ENCODE measurements around the gene ST3GAL5. TPM values are rescaled to one million over a fixed set of nuclear protein-coding genes. Genes with fewer than 3 reads are reported as not detected.

Gene ST3GAL5
- total RNA-seq, 1 donor, result 19.4 TPM

DNA sequence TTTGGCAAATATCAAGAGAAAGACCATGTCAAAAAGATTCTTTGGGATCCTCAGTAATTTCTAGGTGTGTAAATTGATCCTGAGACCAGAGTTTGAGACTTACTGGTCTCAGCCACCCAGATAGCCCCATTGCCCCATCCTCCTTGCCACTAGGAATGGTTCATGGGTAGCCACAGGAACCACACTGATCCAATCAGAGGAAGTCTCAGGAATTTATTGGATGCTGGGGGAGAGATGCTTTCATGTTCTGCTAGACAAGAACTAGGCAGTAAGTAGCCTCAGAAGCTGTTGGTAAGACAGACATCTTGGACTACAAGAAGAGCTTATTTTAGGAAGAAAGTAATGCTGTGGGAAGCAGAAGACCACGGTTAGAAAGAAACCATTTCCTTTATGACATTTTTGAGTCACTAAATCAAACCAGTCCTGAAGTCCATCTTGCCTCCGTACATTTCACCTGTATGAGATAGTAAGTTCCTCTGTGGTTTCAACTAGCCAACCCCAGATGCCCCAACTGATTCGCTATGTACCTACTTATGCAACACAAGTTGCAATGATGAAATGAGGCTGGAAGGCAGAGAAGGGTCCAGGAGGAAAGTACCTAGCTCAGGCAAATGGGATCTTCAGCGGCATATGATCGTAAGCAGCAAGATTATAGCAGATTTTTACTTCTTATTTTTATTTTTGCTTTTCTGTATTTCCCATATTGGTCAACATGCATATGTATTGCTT is 3.6 kb upstream of the ST3GAL5 start:
- TF ChIP-seq, protein P1, sequence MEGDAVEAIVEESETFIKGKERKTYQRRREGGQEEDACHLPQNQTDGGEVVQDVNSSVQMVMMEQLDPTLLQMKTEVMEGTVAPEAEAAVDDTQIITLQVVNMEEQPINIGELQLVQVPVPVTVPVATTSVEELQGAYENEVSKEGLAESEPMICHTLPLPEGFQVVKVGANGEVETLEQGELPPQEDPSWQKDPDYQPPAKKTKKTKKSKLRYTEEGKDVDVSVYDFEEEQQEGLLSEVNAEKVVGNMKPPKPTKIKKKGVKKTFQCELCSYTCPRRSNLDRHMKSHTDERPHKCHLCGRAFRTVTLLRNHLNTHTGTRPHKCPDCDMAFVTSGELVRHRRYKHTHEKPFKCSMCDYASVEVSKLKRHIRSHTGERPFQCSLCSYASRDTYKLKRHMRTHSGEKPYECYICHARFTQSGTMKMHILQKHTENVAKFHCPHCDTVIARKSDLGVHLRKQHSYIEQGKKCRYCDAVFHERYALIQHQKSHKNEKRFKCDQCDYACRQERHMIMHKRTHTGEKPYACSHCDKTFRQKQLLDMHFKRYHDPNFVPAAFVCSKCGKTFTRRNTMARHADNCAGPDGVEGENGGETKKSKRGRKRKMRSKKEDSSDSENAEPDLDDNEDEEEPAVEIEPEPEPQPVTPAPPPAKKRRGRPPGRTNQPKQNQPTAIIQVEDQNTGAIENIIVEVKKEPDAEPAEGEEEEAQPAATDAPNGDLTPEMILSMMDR (IDR thresholded peaks at IDR 0.05; ENCODE audit: insufficient read depth, low read length), result no peak
- H3K4me3 ChIP-seq (ENCODE audit: low read depth, low read length), result no peak overlapping the region
- no peak for DNase-seq (ENCODE audit: low read depth)

DNA sequence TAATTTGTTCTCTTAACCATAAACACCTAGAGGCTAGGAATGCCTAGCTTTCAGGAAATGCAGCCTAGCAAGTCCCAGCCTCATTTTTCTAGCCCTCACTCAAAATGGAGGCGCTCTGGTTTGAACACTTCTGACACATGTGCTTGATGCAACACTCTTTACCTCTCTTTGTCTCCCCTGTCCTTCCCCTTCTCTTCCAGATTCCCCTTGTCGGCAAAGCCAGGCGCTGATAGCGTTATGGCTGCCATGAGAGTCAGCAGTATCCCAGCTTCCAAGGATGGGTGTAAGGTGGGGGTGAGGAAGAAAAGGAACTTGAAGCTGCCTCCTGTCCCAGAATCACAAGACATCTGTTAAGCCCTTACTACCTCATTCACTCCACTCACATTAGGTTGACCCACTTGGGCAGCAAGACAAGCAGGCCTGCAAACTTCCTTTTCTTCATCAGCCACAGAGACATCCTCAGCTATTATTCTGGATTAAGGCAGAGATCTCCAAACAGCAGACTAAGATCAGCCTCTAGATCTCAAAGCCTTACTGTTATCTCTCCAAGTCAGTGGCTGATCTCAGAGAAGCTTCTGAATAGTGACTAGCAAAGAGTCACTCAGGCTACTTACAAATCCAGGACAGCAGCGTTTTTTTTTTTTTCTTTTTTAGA is 1.9 kb upstream of the ST3GAL5 start:
- no peak for DNase-seq (ENCODE audit: low read depth)
- TF ChIP-seq, protein P1 (IDR thresholded peaks at IDR 0.05; ENCODE audit: insufficient read depth, low read length), result no peak
- no peak overlapping the region for H3K4me3 ChIP-seq (ENCODE audit: low read depth, low read length)

- H3K4me3 ChIP-seq (ENCODE audit: low read depth, low read length), result peak overlapping the region; percentile 86
- DNase-seq (ENCODE audit: low read depth), result no peak
- TF ChIP-seq, protein P1 (IDR thresholded peaks at IDR 0.05; ENCODE audit: insufficient read depth, low read length), result no peak
Observed at GRCh38 chr2:85889627-85890281, 964 bp upstream of the ST3GAL5 start.

- H3K4me3 ChIP-seq (ENCODE audit: low read depth, low read length), result peak overlapping the region; percentile 86
- TF ChIP-seq, protein P1 (IDR thresholded peaks at IDR 0.05; ENCODE audit: insufficient read depth, low read length), result no peak
- DNase-seq (ENCODE audit: low read depth), result peak; percentile 42
Observed at GRCh38 chr2:85888020-85888683, 638 bp downstream of the ST3GAL5 start.

DNA sequence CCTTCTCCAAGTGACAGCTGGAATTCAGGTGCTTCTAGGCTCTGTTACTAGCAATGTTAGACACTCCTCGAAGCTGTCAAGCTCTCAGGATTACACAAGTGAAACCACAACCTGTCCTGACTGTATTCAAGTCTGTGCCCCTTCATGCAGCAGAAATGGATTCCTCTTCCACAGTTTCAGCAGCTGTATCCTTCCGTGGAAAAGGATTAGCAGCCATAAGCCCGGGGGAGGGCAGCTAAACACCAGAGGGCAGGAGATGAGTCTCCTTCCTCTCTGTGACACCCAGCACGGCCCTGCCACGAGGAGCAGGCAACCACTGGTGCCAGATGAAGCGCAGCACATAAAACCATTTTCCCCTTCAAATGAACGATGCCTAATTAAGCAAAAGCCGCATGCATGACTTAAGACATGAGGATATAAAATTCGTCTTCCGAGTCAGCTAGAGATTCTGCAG is 1.2 kb downstream of the ST3GAL5 start:
- H3K4me3 ChIP-seq (ENCODE audit: low read depth, low read length), result peak overlapping the region; percentile 86
- peak; percentile 53 for DNase-seq (ENCODE audit: low read depth)
- TF ChIP-seq, protein P1 (IDR thresholded peaks at IDR 0.05; ENCODE audit: insufficient read depth, low read length), result peak; percentile 43

DNA sequence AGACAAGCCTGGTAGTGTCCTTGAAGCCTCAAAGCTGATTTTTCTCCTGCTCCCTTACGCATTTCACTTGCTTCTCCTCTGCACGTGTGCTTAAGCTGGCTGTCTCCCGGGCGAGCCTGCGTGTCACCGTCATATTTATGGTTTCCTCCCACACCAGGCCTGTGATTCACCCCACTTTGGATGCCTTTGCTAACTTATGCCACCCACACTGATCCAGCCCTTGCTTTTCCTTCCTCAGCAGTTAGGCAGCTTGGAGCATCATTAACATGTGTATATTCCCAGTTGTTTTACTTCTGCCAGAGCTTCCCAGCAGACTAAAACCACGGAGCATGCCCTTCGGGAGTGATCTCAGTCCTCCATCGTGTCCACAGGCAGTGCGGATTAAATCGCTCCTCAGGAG is 2.2 kb downstream of the ST3GAL5 start:
- H3K4me3 ChIP-seq (ENCODE audit: low read depth, low read length), result peak overlapping the region; percentile 86
- peak; percentile 94 for DNase-seq (ENCODE audit: low read depth)

More for the DNA sequence above, 2.2 kb downstream of the ST3GAL5 start:
- TF ChIP-seq, protein P1 (IDR thresholded peaks at IDR 0.05; ENCODE audit: insufficient read depth, low read length), result no peak
